GM19193 (cell line): Measurements from ENCODE around the gene CREBL2.
A peak's percentile ranks its signal among the peaks of the same experiment; 100 is the strongest.

Source experiments
- POLR2A ChIP-seq: IDR thresholded peaks from 4 replicates; pipeline ENCODE4 v1.6.1; 2011; ENCODE audit not compliant: insufficient read depth, insufficient read length; ENCODE audit errors: extremely low read depth

Gene CREBL2, protein sequence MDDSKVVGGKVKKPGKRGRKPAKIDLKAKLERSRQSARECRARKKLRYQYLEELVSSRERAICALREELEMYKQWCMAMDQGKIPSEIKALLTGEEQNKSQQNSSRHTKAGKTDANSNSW

DNA sequence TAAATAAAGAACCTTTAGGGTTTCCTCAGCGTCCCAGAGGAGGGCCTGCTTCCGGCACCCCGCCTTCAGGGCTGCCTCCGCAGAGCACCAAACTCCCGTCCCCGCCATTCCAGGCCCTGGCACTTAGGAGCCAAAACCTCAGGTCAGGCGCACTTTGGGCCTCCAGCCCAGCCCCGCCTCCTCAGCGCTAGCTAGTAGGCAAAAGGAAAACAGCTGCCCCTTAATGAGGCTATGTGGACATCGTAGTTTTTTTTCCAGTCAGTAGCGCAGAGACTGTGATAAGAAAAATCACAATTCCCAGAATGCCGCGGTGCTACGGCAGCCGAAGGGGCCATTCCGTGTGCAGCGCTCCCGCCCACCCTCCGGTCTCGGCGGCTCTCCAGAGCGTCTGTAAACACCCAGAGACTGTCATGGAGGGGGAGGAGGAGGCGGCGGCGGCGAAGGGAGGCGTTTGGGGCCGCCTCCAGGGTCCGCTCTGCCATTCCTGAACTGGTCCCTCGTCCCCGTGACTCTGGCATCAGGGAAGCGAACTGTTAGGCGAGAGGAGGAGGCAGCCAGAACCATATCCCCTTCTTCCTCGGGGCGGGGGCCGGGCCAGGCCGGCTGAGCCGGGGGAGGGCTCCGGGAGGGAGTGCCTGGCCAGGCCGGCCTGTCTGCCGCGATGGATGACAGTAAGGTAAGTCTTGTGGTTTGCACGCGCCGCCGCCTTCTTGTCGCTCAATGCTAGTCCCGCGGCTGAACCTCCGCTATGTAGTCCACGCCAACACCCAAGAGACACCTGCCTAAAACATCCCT is at the start of gene CREBL2:
Gene CREBL2, plus strand, starts transcription at position 365 of the 795 bp plus-strand sequence. Its CDS starts 297 bp downstream, at position 662.
- peak; percentile 83 for TF ChIP-seq POLR2A

GRCh38 chr12:12562016-12562483 is 49.6 kb upstream of the CREBL2 start:
- no peak for TF ChIP-seq POLR2A

DNA sequence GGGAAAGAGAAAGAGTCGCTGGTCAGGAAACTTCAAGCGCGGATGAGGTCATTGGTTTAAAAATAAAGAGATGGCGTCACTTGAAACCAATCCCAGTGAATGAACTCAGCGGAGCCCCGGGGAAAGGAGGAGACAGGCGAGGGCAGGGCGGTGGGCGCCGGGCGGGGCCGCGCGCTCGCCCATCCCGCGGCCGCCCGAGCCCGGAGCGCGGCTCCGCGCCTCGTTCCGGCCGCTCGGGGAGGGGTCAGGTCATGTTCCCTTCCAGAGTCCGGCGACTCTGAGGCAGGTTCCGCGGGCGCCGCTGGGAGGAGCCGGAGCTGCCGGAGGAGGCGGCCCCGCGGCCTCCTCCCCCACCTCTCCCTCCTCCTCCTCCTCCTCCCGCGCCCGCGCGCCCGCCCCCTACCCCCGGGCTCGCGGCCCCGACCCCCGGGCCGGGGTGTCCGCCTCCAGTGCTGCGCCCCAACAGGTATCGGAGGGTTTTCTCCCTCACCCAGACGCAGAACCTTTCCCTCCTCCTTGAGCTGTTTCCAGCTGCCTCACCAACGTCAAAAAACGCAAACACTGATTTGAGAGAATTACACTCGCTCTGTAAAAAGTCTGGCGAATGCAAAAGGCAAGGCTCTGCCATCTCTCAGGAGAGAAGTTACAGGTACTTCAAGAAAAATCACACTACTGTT is 49.0 kb upstream of the CREBL2 start, which contains the start of gene DUSP16:
Gene DUSP16, minus strand, starts transcription at position 279 of the 677 bp plus-strand sequence. CDS start 41,765 bp downstream, outside the sequence.
- peak; percentile 82 for TF ChIP-seq POLR2A

DNA sequence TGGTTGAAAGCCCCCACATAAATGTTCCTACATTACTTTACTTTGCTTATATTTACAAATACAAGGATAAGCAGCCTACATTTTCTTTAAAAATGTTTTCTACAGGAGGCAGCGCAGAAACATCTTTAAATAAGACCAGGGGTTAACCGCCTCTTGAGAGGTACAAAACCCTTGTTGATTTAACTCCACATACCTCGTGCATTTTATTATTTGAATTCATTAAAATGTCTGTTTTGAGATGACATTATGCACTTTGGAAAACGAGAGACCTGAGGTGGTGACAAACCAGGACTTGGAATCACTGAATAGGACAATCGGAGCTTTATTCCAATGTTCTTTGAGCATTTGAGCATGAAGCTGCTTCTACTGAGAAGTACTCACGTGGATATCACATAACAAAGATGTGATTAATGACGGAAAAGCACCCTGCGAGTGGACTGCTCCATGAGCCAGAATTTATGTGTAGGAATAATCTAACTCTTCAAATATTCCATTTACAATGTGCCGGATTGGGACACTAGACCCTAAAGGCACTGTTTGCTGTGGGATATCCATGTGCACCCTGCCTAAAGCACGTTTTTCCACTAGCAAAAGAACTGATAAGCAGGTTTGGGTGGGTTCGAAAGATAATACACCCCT is 48.3 kb upstream of the CREBL2 start:
- no peak for TF ChIP-seq POLR2A

GRCh38 chr12:12564911-12565310 is 46.8 kb upstream of the CREBL2 start:
- TF ChIP-seq POLR2A = no peak

- TF ChIP-seq POLR2A = no peak
These were observed 39.0 kb upstream of the CREBL2 start for GRCh38 chr12:12572659-12573058.

DNA sequence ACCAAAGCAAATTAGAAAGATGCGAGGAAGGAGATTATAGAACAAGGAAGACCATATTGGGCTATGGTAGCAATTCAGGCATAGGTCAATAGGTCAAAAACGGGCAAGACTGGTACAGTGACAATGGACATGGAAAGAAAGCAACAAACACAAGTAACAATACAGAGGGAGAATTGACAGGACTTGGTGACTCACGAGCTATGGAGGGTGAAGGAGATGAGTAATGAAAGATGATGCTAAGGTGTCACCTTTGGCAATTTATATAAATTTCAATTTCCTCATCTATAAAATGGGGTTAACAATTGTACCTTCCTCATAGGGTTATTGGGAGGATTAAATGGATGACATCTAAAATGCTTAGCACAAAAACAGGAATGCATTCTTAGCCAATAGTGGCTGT is 33.9 kb upstream of the CREBL2 start:
- TF ChIP-seq POLR2A = no peak

DNA sequence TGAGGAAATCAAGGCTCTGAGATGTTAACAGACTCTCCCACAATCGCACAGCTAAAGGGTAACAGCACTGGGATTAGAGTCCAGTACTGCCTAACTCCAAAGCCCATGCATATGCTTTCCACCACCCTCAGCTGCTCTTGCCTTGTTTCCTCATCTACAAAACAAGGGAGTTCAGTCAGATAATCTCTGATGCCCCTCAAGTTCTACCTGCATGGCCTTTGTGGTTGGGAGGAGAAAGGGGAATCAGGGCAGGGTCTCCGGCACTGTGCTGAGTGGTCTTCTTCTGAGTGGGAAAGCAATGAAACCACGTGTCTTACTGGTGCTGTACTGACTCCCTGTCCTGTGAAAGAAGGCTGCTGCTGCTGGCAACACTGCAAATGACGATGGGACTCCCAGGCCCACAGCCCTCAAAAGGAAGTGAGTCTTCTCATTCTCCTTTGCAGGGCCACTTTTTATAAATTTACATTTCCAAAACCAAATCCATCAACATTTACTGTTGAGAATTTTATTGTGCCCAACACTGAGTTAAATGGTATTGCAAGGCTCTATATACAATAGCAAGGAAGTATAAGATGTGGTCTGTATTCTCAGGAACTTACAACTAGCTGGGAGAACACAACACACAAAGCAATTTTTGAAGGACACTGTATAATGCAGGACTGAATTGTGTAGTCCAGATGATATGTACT is 29.3 kb upstream of the CREBL2 start:
- TF ChIP-seq POLR2A = peak; percentile 26

- TF ChIP-seq POLR2A = peak; percentile 30
These were observed 28.8 kb upstream of the CREBL2 start for GRCh38 chr12:12582895-12583303.

GRCh38 chr12:12583510-12584178 is 28.0 kb upstream of the CREBL2 start:
- no peak for TF ChIP-seq POLR2A

DNA sequence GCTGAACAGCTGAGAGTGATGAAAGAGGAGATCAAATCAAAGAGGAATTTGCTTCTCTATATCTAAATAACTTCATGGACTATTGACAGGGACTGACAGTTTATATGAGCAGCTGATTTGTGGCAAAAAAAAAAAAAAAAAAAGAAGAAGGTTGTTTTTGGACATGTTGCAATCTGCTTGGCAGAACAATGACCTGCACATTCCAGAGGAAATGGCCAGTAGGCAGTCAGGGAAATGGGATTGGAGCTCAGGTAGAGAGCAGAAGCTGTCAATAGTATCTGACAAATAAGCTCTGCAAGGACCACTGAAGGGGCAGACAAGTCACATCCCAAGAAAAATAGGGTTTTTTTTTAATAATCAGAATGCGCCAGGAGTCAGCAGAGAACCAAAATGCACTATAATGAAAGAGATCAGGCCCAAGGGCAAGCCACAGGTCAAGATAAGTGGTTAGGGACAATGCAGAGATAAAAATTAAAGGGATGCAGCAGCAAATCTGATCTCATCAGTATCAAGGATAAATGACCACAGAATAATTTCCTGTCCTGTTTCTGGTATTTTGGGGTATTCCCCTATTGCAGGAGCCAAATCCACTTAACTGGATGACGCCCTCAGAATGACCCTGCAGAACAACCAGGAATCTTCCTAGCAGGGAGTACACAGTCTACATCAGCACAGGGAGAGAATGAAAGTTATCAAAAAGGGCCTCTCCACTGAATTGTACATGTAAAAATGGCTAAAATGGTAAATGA is 26.4 kb upstream of the CREBL2 start:
- TF ChIP-seq POLR2A = no peak

DNA sequence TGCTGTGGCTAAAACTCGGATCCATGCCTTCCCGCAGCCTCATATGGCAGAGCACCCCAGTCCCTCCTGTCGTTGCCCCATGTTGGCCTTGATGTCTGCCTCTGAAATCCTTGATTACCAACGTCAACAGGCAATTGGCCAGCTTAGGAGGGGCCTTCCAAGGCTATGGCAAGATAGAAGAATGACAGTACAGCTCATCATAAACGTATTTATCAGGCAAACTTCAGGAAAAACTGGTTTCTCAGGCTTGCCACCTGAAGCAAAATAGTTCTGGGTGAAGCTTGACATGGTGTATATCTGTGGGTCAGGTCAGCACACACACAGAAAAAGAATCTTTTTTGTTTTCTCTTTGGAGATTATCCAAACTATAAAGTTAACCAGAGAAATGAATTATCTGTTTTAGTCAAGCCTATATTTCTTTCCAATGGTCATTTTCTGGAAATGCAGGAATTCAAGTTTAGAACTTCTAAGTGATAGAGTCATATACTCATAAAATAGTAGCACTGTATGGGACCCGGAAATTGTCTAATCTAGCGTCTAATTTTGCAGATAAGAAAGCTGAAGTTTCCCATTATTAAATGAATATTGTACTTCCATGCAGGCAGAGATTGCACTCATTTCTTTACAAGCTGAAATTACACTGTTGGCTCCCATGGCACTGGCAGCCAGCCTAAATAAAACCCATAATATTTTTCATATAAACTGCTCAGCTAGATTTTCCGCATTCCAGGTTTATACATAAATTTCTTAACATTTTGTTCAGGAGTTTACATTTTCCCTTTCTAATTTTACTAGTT is 24.6 kb upstream of the CREBL2 start:
- TF ChIP-seq POLR2A = no peak
